Mesodermal cell (in vitro differentiated cells): ENCODE measurements around the gene ACSM6.

Source experiments
- H3K27ac ChIP-seq: 2 replicates; pipeline ENCODE4 v1.7.0; 2013; ENCODE audit warnings: mild to moderate bottlenecking, low read depth, low read length, moderate library complexity; ENCODE audit not compliant: severe bottlenecking
- H3K36me3 ChIP-seq: 2 replicates; pipeline ENCODE4 v1.7.1; 2013; ENCODE audit warnings: mild to moderate bottlenecking, low read length, moderate library complexity; ENCODE audit not compliant: control insufficient read depth, insufficient read depth
- H3K4me1 ChIP-seq: one replicate; pipeline ENCODE4 v1.7.1; 2013; ENCODE audit warnings: mild to moderate bottlenecking, low read length; ENCODE audit not compliant: insufficient read depth, control insufficient read depth, poor library complexity, severe bottlenecking
- H3K4me3 ChIP-seq: 2 replicates; pipeline ENCODE4 v1.7.0; 2013; ENCODE audit warnings: low read length, control low read depth, mild to moderate bottlenecking; ENCODE audit not compliant: insufficient read depth, poor library complexity, severe bottlenecking; ENCODE audit errors: extremely low read depth
- H3K9me3 ChIP-seq: 2 replicates; pipeline ENCODE4 v1.7.1; 2013; ENCODE audit warnings: mild to moderate bottlenecking, low read length, moderate library complexity; ENCODE audit not compliant: control insufficient read depth
- WGBS, 2 experiments: methylation state at CpG; one replicate each; pipeline ENCODE4 v1.1.5; 2013; ENCODE audit warnings: missing lambda C conversion rate in 2 of 2; ENCODE audit not compliant: insufficient coverage in 2 of 2; 5-methylcytosine and 5-hydroxymethylcytosine counted together

ACSM6 gene

DNA sequence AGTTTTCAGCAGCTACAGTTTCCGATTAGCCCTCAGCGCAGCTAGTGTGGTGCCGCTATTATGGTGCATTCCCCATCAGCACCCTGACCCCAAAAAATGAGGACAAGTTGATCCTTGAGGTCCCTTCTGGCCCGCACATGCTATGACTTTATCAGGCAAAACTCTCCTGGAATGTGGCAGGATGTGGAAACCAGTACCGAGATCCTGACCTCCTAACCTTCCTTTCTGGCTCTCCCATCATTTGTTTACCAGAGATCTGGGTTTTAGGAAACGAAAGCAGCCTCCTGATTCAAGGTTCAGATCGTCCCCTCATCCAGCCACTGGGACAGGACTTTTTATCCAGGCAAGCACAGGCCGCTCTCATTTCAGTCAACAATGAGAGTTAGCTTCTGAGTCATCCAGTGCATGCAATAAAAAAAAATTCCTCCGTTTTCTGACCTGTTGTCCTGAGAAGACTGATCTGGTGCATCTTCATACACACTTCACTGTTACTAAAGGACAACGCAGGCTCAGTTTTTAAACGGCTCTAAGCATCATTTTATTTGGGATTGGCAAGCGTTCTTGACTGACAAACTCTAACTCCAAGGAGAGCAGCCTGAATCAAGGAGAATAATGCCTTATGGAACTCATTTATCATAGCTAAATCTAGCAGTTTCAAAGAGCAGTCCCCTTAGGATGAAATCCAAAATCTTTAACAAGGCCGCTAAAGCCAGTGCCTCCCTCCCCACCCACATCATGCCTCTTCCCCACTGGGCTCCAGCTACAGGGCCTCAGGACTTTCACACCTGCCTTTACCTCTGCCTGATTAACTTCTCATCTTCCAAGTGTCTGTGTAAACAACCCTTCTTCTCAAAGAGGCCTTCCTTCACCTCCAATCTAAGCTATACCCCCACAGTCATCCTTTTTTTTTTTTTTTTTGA lies 79.6 kb downstream of the ACSM6 start:
- Histone ChIP-seq H3K9me3 (no peaks in the 10 kb centered on the region), H3K4me1 (peaks cover 32% of the 10 kb centered on the region), H3K4me3 (no peak overlapping the region), H3K36me3 (peaks cover 31% of the 10 kb centered on the region), H3K27ac (peak overlapping the region; percentile 71)
- WGBS, 2 experiments = 80 to 83% methylated on average over 12 to 13 of the region's 13 CpGs

DNA sequence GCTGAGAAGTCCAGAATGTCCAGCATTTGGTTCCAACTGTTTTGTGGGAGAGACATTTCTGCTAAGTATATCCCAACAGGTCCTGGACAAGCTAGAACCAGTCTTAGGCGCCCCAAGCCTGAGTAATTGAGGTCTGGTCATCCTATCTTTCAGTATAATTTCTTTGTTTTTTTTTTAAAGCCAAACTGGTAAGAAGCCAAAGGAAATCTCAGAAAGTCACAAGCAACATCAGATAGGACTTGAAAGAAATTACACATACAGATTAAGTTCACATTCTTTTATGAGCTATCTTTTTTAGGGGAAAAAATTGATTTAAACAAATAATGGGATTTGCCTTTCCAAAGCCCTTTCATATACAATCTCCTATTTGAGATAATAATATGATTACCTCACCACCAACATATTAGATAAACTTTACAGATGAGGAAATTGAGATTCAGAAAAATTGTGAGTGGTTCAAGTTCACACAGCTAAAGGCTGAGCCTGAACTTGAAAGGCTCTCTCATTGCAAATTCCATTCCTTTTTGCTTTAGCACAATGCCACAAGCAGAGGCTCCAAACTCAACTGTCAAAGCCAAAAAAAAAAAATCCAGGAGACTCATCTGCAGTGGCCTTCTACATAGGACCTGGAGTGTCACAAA lies 81.8 kb downstream of the ACSM6 start:
- Histone ChIP-seq H3K27ac (no peak overlapping the region), H3K36me3 (peaks cover 19% of the 10 kb centered on the region), H3K9me3 (no peaks in the 10 kb centered on the region), H3K4me1 (peaks cover 46% of the 10 kb centered on the region), H3K4me3 (no peak overlapping the region)
- no CpG with 5 or more reads among the region's 1 CpG for WGBS, 2 experiments

DNA sequence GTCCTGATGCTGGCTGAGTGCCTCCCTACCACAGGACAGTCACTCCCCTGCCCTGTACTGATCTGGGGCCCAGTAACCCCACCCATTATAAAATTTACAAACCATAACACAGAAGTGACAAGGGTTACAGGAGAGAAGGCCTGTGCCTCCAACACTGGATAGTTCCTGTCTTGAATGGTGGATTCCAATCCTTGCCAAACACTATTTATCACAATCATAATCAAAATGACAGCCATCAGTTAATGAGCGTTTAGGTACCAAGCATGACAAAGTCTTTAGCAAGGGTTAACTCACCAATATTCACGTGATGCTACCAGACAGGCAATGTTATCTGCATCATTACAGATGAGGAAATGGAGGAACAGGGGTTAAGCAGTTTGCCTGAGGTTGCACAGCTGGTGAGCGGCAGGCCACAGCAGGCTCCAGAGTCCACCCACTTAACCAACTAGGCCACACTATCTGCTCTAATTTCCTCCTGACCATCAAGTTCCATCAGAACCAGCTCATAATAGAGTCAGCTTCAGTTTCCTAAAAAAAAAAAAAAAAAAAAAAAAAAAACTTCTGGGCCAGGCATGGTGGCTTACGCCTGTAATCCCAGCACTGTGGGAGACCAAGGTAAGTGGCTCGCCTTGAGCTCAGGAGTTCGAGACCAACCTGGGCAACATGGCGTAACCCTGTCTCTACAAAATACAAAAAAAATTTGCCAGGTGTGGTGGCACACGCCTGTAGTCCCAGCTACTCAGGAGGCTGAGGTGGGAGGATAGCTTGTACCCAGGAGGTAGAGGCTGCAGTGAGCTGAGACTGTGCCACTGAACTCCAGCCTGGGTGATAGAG lies 82.5 kb downstream of the ACSM6 start:
- WGBS, 2 experiments = 92 to 94% methylated on average over 4 to 5 of the region's 8 CpGs
- Histone ChIP-seq H3K4me1 (peaks cover 51% of the 10 kb centered on the region), H3K27ac (no peak overlapping the region), H3K36me3 (peaks cover 14% of the 10 kb centered on the region), H3K9me3 (no peaks in the 10 kb centered on the region), H3K4me3 (no peak overlapping the region)

DNA sequence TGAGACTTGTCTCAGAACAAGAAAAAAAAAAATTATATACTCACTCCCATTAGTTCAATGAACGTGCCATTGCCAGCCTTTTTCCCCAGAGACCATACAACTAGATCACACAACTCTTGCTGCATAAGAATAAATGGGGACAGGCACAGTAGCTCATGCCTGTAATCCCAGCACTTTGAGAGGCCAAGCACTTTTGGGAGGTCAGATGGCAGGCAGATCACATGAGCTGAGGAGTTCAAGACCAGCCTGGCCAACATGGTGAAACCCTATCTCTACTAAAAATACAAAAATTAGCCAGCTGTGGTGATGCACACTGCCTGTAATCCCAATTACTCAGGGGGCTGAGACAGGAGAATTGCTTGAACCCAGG lies 83.1 kb downstream of the ACSM6 start:
- Histone ChIP-seq H3K4me1 (peaks cover 54% of the 10 kb centered on the region), H3K27ac (no peak overlapping the region), H3K4me3 (no peak overlapping the region), H3K9me3 (no peaks in the 10 kb centered on the region), H3K36me3 (peaks cover 11% of the 10 kb centered on the region)
- 100% methylated on average over 1 of the region's 1 CpG; no CpG with 5 or more reads in 1 of the 2 experiments for WGBS, 2 experiments

DNA sequence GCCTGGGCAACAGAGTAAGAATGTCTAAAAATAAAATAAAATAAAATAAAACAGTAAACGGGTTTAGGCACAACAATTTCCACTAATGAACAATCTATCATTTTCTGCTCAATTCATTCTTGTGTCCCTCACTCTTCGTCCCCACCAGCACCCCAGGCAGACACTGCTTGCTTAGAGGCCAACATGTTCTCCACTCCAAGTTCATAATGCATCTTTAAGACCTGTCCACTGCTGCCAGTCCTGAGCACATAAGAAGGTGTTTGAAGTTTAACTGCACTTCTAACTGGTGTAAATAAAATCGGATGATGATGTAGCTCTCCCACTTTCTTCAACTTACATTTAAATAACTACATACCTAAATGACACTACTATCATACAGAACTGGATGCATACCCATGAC lies 83.6 kb downstream of the ACSM6 start:
- H3K4me1 ChIP-seq = peaks cover 55% of the 10 kb centered on the region
- H3K36me3 ChIP-seq = peaks cover 11% of the 10 kb centered on the region
- H3K9me3 ChIP-seq = no peaks in the 10 kb centered on the region
- H3K4me3 ChIP-seq = no peak overlapping the region
- no peak overlapping the region for H3K27ac ChIP-seq
- 83 to 85% methylated on average over 2 to 3 of the region's 3 CpGs for WGBS, 2 experiments
